GM12874 (cell line): ENCODE results near the gene CLEC7A.

Source experiments
- CTCF ChIP-seq: IDR thresholded peaks from 2 replicates; pipeline ENCODE4 v1.5.1; 2011; ENCODE audit warnings: low read depth, mild to moderate bottlenecking, control low read depth, low read length, moderate library complexity; ENCODE audit not compliant: insufficient read depth

The CLEC7A gene

DNA sequence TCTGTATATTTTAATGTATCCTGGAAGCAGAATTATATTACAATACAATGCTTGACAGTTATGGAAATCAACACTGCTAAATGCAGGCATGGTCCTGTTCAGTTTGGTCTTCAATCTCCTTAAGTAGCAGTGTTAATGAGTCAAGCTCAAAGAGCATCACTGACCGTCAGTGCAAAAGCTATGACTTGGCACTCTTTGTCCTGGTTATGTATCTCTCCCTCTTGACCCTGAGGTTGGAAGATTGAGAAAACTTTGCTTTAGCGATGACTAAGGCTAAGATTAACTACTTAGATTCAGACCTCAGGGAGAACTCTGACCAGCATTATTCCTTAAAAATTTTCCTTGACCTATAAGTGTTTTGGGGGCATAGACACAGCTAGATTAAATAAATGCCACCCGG lies 10.9 kb downstream of the CLEC7A start:
- no peak for TF ChIP-seq CTCF

- TF ChIP-seq CTCF = no peak
Measured at GRCh38 chr12:10115890-10116289, 14.1 kb downstream of the CLEC7A start.

- TF ChIP-seq CTCF = no peak
Measured at GRCh38 chr12:10115311-10115710, 14.7 kb downstream of the CLEC7A start.

GRCh38 chr12:10113920-10114319 lies 16.1 kb downstream of the CLEC7A start:
- TF ChIP-seq CTCF = no peak

GRCh38 chr12:10113075-10113474 lies 16.9 kb downstream of the CLEC7A start:
- TF ChIP-seq CTCF = no peak

DNA sequence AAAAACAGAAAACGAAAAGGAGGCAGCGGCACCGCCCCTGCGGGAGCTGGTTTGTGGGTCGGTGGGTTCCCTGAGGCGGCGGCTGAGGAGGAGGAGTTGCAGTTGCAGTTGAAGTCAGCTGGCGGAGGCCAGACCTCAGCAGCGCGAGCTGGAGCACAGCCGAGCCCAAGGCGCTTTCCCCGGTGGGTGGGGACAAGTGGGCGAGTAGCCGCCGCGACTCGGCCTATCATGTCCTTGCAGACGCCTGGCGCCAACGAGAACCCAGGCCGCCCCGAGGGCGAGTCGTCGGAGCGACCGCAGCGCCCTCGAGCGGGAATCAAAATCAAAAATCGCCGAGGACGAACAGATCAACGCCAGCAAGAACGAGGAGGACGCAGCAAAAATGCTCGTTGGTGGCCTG lies 18.5 kb downstream of the CLEC7A start:
- no peak for TF ChIP-seq CTCF

GRCh38 chr12:10110256-10110844 lies 19.6 kb downstream of the CLEC7A start:
- no peak for TF ChIP-seq CTCF
